Body of pancreas (tissue), 4 donors: Measurements from ENCODE around the gene ARIH1. TPM values are rescaled to one million over a fixed set of nuclear protein-coding genes. Genes with fewer than 3 reads are reported as not detected.

Experiments
- ATAC-seq: fragments of 150-250 bp; one replicate; pipeline ENCODE4 v1.9.1; 2016
- DNase-seq, 4 donors: peaks; one replicate each; pipeline ENCODE4 v3.0.0-alpha.2; 2019
- H3K27ac ChIP-seq, 4 donors: fragments of 200-600 bp; sonication (generic); 1 replicate in 3 of 4; 2 replicates in 1 of 4; pipeline versions ENCODE4 v1.5.1 to v1.6.1; 2016 to 2019; ENCODE audit warnings: mild to moderate bottlenecking in 1 of 4, mixed read lengths in 1 of 4, moderate library complexity in 1 of 4
- H3K27me3 ChIP-seq, 2 donors: fragments of 200-600 bp; sonication (generic); one replicate each; pipeline ENCODE4 v1.6.0; 2016; ENCODE audit warnings: mild to moderate bottlenecking in 1 of 2
- H3K36me3 ChIP-seq, 2 donors: fragments of 200-600 bp; sonication (generic); replicated peaks in 1 of 2; 2 replicates each; pipeline ENCODE4 v1.5.1; 2016; ENCODE audit warnings: low read depth in 2 of 2; ENCODE audit not compliant: insufficient read depth in 1 of 2
- H3K4me1 ChIP-seq: fragments of 200-600 bp; sonication (generic); one replicate; pipeline ENCODE4 v1.6.0; 2016
- H3K4me3 ChIP-seq, 2 donors: fragments of 200-600 bp; sonication (generic); 1 replicate in 1 of 2; 2 replicates in 1 of 2; pipeline ENCODE4 v1.5.1; 2016 to 2019
- H3K9me3 ChIP-seq, 3 donors: fragments of 200-600 bp; sonication (generic); 1 replicate in 2 of 3; 2 replicates in 1 of 3; pipeline ENCODE4 v1.5.1; 2016
- CTCF ChIP-seq, 7 experiments: fragments of 450-650 bp in 4 of 7; fragments of 200-600 bp in 3 of 7; sonication (generic) in 3 of 7; IDR thresholded peaks; one replicate each; pipeline ENCODE4 v1.5.1; 2016 to 2019; ENCODE audit warnings: antibody characterized with exemption in 7 of 7
- POLR2A ChIP-seq, 3 donors: fragments of 450-650 bp; IDR thresholded peaks; one replicate each; pipeline ENCODE4 v1.6.1; 2016; ENCODE audit warnings: antibody characterized with exemption in 3 of 3, mild to moderate bottlenecking in 2 of 3
- WGBS, 2 donors: methylation state at CpG; one replicate each; pipeline ENCODE4 v1.1.5; 2017; 5-methylcytosine and 5-hydroxymethylcytosine counted together
- intact Hi-C: fragments of 100-400 bp; cut with DNase I; formaldehyde crosslinking; loops from one replicate; pipeline ENCODE4 v1.15.1; 2023
- total RNA-seq, 2 donors: library from RNA; depleted of rRNA; stranded (reverse); fragments of >200 nt; gene quantifications; one replicate each; pipeline ENCODE4 v1.1.0, GENCODE V29; 2016

ARIH1 gene
- total RNA-seq, 2 donors from 2014 or later = 28.5 to 52.1 TPM

GRCh38 chr15:72496783-72497182 is 22.7 kb downstream of the ARIH1 start:
- no peak for TF ChIP-seq CTCF (IDR thresholded peaks at IDR 0.05)
- Histone ChIP-seq H3K4me1 (peaks cover 39% of the 10 kb centered on the region), H3K27me3 (no peaks in the 10 kb centered on the region), H3K27ac (no peak overlapping the region), H3K4me3 (no peak overlapping the region), H3K9me3 (no peaks in the 10 kb centered on the region), H3K36me3 (peaks cover 0 to 2% of the 10 kb centered on the region in 2 donors)
- 79 to 81% methylated on average over 2 of the region's 2 CpGs for WGBS, 2 donors
- DNase-seq (no peak), ATAC-seq (no peak)
- intact Hi-C loops = no loop called here

- intact Hi-C loops = no loop called here
- WGBS, 2 donors = 67 to 71% methylated on average over 1 of the region's 1 CpG
- no peaks in the 10 kb centered on the region for H3K27me3 ChIP-seq
Measured at GRCh38 chr15:72497402-72497801, 23.3 kb downstream of the ARIH1 start.

DNA sequence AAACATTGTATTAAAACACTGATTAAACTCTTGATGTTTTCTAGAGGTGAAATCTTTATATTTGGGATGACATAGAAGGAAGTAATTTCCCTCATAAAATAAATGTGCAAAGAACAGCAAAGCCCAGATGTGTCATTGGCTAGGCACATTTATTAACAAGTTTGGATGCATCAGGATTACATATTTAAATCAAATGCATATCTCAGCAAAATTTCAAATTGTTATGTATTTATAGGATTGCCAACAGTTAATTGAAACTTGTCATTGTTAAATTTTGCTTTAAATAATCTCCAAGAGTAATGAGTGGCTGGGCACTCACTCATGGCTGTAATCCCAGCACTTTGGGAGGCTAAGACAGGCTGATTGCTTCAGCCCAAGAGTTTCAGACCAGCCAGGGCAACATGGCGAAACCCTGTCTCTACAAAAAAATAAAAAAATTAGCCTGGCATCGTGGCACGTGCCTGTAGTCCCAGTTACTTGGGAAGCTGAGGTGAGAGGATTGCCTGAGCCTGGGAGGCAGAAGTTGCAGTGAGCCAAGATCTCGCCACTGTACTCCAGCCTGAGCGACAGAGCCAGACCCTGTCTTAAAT is 28.2 kb downstream of the ARIH1 start:
- H3K27ac ChIP-seq = no peak overlapping the region
- WGBS, 2 donors = 67 to 76% methylated on average over 5 of the region's 5 CpGs
- DNase-seq (no peak), ATAC-seq (no peak)
- H3K4me3 ChIP-seq = no peak overlapping the region
- peaks cover 7% of the 10 kb centered on the region for H3K4me1 ChIP-seq
- intact Hi-C loops = no loop called here
- TF ChIP-seq CTCF (IDR thresholded peaks at IDR 0.05) = no peak
- TF ChIP-seq POLR2A (IDR thresholded peaks at IDR 0.05) = no peak
- H3K36me3 ChIP-seq = peaks cover 0 to 2% of the 10 kb centered on the region in 2 donors
- H3K9me3 ChIP-seq = no peaks in the 10 kb centered on the region
- no peaks in the 10 kb centered on the region for H3K27me3 ChIP-seq

More at GRCh38 chr15:72497402-72497801, 23.3 kb downstream of the ARIH1 start:
- TF ChIP-seq CTCF (IDR thresholded peaks at IDR 0.05) (no peak), POLR2A (IDR thresholded peaks at IDR 0.05) (no peak)
- ATAC-seq (no peak), DNase-seq (no peak)
- H3K4me3 ChIP-seq = no peak overlapping the region
- no peak overlapping the region for H3K27ac ChIP-seq
- H3K36me3 ChIP-seq = peaks cover 0 to 2% of the 10 kb centered on the region in 2 donors
- H3K4me1 ChIP-seq = peaks cover 37% of the 10 kb centered on the region
- H3K9me3 ChIP-seq = no peaks in the 10 kb centered on the region

- Histone ChIP-seq H3K9me3 (no peaks in the 10 kb centered on the region), H3K4me3 (no peak overlapping the region), H3K27me3 (no peaks in the 10 kb centered on the region), H3K4me1 (peaks cover 13% of the 10 kb centered on the region), H3K36me3 (peaks cover 0 to 2% of the 10 kb centered on the region in 2 donors), H3K27ac (no peak overlapping the region)
- no peak for TF ChIP-seq POLR2A (IDR thresholded peaks at IDR 0.05)
- TF ChIP-seq CTCF (IDR thresholded peaks at IDR 0.05) = no peak
- intact Hi-C loops = no loop called here
- 36 to 78% methylated on average over 1 of the region's 1 CpG for WGBS, 2 donors
- no peak for ATAC-seq
- no peak for DNase-seq
Measured at GRCh38 chr15:72503147-72503546, 29.0 kb downstream of the ARIH1 start.

GRCh38 chr15:72507402-72508092 is 33.4 kb downstream of the ARIH1 start:
- H3K36me3 ChIP-seq = no peaks in the 10 kb centered on the region
- peaks cover 11% of the 10 kb centered on the region for H3K4me1 ChIP-seq
- no peaks in the 10 kb centered on the region for H3K9me3 ChIP-seq
- intact Hi-C loops = no loop called here
- no peak for TF ChIP-seq CTCF (IDR thresholded peaks at IDR 0.05)
- TF ChIP-seq POLR2A (IDR thresholded peaks at IDR 0.05) = no peak
- H3K27ac ChIP-seq = no peak overlapping the region
- no peak for ATAC-seq
- no peaks in the 10 kb centered on the region for H3K27me3 ChIP-seq
- WGBS, 2 donors = 44 to 54% methylated on average over 1 of the region's 1 CpG
- no peak overlapping the region for H3K4me3 ChIP-seq
- DNase-seq = no peak
